KOPT-K1 (cell line): Measurements from ENCODE around the gene MACROD1.

Experiments
- H3K27ac ChIP-seq: fragments of 200-600 bp; sonication (generic); 2 replicates; pipeline ENCODE4 v1.5.1; 2016; ENCODE audit warnings: antibody characterized with exemption, mild to moderate bottlenecking, low read depth, low read length; ENCODE audit not compliant: poor library complexity, severe bottlenecking
- H3K36me3 ChIP-seq: fragments of 200-600 bp; sonication (generic); 2 replicates; pipeline ENCODE4 v1.5.1; 2017; ENCODE audit warnings: antibody characterized with exemption, mild to moderate bottlenecking, low read length, moderate library complexity; ENCODE audit not compliant: insufficient read depth
- H3K9me3 ChIP-seq: fragments of 200-600 bp; sonication (generic); 2 replicates; pipeline ENCODE4 v1.5.1; 2017; ENCODE audit warnings: antibody characterized with exemption, low read length, mild to moderate bottlenecking; ENCODE audit not compliant: insufficient read depth, poor library complexity, severe bottlenecking

Gene MACROD1

DNA sequence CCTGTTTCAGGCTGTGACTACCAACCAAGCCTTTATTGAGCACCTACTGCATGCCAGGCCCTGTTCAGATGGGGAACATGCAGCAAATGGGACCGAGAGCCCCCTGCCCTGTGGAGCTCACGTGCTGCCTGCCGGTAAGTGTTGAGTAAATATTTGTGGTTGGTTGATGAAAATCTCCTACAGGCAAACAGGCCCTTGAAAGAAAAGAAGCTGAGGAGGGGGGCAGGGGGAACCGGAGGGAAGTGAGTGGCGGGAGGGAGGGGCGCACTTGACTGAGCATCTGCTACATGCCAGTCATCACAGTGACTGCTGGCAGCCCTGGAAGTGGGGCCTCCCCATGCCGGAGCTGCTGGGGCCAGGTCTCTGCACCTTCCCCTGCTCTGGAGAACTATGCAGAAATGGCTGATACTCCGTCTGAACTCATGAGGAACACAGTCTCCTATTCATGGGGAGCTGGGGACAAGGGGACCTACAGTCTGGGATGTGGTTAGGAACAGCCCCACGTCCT, 34.2 kb downstream of the MACROD1 start:
- H3K27ac ChIP-seq: no peak overlapping the region
- no peaks in the 10 kb centered on the region for H3K9me3 ChIP-seq
- H3K36me3 ChIP-seq: no peaks in the 10 kb centered on the region

DNA sequence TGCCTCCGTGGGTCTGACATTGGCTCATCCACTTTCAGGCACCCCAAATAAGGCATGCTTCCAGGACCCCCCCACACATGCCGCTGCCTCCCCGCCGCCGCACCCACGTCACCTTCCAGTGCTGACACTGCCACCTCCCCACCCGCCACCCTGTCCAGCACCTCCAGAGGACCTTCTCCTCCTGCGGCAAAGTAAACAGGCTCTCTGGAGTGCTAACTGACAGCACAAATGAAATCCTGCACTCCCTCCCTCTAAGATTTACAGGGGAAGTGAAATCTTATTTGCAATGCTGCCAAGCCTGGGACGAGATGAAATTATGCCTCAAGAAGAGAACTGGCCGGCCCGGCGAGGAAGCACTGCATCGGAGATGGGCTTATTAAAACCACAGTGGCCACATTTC, 35.3 kb downstream of the MACROD1 start:
- H3K36me3 ChIP-seq: no peaks in the 10 kb centered on the region
- no peaks in the 10 kb centered on the region for H3K9me3 ChIP-seq
- no peak overlapping the region for H3K27ac ChIP-seq

DNA sequence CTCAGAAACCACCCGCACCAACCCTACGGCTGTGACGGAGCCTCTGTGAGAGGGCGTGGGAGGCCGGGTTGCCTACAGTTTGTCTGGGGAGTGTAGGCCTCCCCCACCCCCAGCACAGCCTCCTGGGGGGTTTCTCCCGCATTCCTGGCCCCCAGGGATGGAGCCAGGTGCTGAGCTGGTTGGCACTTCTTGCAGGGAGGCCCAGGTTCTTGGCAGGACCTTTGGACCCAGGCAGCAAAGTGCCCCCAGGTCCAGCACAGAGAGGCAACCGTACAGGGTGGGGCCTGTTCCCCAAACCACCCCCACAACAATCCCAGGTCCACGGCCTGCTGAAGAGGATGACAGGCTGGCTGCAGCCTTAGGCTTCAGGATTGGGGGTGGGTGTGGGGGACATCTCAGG, 36.5 kb downstream of the MACROD1 start:
- no peaks in the 10 kb centered on the region for H3K9me3 ChIP-seq
- no peak overlapping the region for H3K27ac ChIP-seq
- no peaks in the 10 kb centered on the region for H3K36me3 ChIP-seq

DNA sequence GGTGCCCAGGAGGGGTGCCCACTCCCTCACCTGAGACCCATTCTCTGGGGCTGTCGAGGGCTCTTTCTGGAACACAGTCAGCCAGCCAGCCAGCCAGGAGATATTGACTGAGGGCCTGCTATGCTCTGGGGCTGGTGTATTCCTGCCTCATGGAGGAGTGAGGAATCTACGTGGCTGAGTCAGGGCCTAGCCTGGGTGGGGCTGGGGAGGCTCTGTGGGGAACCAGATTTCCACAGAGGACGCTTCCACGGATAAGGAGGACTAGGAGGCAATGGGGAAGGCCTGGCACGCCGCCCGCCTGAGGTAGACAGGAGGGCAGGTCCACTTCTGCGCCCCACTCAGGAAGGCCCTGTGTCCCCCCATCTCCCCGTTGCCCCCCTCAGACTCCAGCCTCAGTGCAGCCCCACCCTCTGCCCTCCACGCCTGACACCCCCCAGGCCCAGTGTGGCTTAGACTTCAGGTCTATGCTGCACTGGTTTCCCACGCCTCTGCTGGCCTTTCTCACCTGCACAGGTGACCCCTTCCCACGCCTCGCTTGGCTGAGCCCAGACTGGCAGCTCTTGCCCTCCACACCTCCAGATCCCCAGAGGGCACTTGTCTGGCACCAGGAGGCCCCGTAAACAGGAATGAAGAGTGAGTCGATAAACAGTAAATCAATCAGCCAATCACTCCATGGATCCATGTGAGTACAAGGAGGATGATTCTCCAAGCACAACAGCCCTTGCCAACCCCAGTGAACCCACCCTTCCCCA, 37.5 kb downstream of the MACROD1 start:
- H3K9me3 ChIP-seq: no peaks in the 10 kb centered on the region
- no peaks in the 10 kb centered on the region for H3K36me3 ChIP-seq
- no peak overlapping the region for H3K27ac ChIP-seq

DNA sequence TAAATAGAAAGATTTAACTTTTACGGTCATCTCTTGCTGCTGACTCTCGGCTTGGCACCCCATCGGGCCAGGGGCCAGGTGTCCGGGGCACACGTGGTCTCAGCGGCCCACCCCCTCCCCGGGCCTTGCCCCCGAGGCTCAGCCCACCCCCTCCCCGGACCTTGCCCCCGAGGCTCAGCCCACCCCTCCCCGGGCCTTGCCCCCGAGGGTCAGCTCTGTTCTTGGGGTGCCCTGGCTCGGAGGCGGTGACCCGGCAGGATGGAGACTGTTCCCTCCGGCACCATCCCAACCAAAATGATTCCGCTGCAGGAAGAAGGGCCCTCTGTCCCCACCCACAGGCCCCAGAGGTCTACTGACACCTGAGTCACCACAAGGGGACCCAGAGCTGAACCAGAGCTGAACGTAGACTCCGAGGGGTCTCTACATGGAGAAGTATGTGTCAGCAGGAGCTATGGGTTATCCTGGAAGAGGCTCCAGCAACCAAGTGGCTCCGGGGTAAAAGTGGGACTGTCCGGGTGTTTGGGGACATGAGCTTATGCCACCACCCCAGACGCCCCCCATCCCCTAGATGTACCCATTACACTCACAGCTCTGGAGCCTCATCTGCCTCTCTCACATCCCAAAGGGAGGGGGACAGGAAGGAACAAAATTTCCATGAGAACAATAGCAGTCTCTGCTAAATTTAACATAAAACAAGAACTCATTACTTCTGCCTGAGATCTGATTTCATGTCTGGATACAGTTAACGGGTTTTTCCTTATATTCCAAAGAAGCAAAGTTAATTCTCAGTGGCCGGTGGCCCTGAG, 38.4 kb downstream of the MACROD1 start:
- Histone ChIP-seq H3K9me3 (no peaks in the 10 kb centered on the region), H3K27ac (no peak overlapping the region), H3K36me3 (no peaks in the 10 kb centered on the region)

DNA sequence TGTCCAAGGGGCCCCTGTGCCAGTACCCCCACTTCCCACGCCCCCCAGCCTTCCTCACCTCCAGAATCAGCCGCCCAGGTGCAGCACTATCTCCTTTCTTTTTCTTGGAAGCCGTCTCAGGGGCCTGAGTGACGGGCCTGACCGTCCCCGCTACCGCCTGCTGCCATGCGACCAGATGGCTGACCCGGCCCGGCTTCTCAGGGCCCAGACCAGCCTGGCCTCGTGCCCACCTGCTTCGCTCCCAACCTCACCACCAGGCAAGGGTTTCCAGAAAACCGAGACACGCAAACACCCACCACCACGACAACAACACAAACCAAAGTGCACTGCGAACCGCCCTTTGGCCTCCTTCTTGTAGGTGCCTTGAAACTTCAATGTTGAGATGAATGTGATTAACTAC, 39.1 kb downstream of the MACROD1 start:
- H3K36me3 ChIP-seq: no peaks in the 10 kb centered on the region
- H3K9me3 ChIP-seq: no peaks in the 10 kb centered on the region
- H3K27ac ChIP-seq: no peak overlapping the region

DNA sequence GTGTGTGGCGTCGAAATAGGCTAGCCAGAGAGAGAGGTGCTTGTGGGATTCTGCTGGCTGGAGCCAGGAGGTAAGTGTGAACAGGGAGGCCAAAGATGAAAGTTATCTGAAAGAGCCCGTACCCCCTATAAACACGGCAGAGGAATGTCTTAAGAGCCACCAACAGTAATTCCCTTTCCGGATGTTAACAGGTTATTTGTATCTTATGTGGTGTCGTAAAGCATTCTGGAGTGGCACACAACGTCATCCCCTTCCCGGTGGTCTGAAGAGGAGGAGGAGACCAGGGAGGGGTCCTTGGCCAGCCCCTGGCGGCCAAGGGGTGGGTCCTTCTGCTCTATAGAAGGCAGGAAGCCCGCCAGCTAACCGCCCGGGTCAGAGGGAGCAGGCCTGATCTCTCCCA, 39.5 kb downstream of the MACROD1 start:
- H3K9me3 ChIP-seq: no peaks in the 10 kb centered on the region
- H3K27ac ChIP-seq: no peak overlapping the region
- no peaks in the 10 kb centered on the region for H3K36me3 ChIP-seq

DNA sequence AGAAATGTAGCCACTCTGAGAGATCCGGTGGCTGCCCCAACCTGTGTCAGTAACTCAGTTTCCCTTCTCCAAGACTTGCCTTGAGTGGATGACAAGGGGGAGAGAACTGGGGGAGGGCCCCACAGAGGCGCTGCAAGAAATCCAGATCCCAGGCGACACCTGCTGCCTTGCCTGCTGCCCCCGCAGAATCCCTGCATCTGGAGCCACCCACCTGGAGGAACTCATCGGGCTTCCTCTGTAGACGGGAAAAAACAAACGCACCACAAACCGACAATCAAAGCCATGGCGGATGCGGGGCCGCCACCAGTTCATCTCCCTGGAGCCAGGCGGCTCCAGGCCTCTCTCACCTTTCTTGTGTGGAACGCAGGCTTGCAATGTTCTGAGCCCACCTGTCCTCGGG, 40.2 kb downstream of the MACROD1 start:
- Histone ChIP-seq H3K9me3 (no peaks in the 10 kb centered on the region), H3K36me3 (no peaks in the 10 kb centered on the region), H3K27ac (no peak overlapping the region)

DNA sequence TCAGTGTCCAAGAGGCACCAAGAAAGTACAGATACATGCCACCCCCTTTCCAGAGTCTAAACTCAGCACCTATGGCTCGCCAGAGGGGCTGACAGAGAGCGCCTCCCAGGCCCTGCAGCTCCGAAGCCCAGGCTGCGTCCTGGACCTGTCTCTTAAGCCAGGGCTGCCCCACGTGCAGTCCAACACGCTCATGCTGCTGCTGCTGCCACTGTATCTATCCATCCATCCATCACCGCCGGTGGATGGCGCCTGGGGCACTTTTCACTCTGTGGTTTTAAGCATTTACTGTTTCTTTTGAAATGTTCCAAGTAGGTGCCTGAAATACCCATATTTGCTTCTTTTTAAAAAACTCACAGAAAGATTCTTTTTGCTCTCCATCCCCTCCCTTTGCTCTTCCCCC, 41.8 kb downstream of the MACROD1 start:
- no peaks in the 10 kb centered on the region for H3K9me3 ChIP-seq
- H3K36me3 ChIP-seq: no peaks in the 10 kb centered on the region
- no peak overlapping the region for H3K27ac ChIP-seq

DNA sequence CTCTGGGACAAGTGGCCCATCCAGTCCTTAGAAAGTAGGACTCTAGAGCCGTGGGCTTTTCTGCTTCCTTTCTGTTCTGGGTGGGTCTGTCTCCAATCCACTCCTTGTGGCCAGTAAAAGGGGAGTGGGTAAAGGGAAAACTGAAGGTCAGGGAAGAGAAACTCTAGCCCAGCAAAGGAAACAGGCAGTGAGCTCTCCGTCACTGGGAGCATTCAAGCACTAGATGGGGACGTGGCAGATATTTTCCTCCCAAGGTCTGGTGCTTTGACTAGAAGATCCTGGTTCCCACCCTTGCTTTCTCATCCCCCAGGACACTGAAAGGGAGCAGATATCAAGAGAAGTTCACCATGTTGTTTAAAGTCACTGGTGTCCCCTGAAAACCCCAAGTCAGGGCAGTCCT, 42.2 kb downstream of the MACROD1 start:
- H3K9me3 ChIP-seq: no peaks in the 10 kb centered on the region
- H3K27ac ChIP-seq: no peak overlapping the region
- H3K36me3 ChIP-seq: no peaks in the 10 kb centered on the region

DNA sequence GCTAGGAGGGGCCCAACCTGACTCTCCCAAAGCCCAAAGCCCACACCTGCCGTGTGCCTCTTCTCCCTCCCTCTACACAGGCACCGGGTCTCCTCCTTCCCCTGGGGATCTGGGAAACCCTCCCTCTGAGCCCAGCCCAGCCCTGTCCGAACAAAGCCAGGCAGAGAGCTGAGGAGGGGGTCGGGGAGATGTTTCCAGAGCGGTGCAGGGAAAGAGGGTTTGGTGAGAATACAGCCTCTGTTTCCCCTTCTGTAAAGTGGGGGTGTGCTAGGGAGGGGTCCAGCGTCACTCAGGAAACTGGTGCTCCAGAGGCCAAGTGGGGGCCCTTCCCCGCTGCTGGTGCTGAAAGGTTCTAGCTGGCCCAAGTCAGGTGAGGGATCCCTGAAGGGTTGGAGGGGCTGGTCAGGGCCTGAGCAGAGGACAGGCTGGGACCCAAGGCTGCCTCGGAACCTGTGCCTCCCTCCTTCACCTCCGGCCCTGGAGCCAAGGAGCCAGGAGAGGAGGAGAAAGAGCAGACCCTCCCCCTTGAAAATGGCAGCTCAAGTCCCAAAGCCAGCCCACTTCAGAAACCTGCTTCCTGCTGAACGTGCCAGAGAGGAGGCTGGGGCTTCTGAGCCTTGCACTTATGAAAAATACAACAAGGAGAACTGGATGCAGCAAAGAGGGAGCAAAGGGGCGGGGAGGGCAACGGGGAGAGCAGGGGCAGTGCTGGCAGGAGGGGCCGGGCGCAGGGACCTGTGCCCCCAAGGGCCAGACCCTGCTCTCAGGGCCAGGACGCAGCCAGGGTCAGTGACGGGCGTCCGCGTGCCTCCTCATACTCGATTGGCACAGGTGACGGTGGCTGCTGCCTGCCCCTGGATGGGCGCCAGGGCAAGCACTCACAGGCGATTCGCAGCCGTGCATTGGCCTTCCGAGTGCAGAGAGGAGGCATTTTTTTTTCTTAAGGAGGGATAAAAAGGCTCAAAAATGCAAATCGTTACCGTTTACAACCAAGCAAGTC, 43.2 kb downstream of the MACROD1 start:
- Histone ChIP-seq H3K36me3 (no peaks in the 10 kb centered on the region), H3K27ac (no peak overlapping the region), H3K9me3 (no peaks in the 10 kb centered on the region)

DNA sequence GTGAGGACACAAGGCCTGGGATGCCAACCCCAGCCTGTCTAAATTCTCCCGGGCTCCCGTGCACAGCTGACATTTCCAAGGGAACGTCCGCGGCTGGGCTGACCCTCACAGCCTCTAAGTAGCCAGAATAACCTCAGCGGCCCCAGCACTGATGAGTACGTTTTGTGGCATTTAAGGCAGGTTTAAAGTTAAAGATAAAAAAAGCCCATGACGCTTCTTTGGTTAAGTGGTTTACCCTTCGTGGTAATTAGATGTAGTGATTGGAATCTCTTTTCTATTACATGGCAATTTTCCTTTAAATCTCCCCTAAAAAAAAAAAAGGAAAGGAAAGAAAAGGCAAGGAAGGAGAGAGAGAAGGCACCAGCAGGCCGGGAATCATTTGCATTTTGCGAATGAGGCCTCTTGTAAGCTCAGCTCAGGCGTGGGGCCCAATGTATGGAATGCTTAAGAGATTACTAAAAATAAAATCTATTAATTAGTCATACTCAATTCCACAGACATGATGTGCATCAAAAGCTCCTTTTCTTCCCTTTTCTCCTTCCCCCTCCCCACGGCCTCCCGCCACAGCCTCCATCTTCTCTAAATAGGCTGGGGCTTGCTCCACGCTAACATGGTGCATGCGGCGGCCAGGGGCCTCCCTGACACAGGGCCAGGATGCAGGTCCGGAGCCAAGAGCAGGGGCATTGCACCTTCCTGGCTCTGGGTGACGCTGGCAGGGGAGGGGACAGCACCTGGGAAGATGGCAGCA, 44.1 kb downstream of the MACROD1 start:
- H3K9me3 ChIP-seq: no peaks in the 10 kb centered on the region

DNA sequence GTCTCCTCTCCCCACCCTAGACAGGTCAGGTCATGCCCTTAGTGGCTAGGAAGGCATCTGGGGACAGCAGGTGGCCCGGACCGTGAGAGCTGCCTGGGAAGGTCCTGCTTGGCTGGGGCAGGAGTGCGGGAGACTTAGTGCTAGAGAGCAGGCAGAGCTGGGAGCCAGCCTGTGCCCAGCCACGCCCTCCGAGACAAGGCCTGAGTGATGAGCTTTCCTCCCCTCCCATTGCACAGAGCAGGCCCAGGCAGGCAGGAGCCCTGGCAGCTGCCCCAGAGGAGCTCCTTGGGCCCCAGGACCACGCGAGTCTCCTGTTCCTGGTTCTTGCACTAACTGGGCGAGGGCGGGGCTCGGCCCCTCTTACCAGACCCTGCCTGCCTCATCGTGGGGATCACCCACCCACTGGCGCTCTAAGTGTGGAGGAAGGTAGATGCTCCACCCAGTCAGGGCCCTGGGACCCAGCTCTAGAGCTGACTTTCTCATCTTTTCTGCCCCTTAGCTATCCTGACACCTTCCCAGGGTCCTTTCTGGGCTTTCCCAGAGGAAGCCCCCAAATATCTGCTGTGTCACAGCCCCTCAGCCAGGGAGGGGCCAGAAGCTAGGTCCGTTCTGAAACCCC, 44.9 kb downstream of the MACROD1 start:
- H3K9me3 ChIP-seq: no peaks in the 10 kb centered on the region
- H3K27ac ChIP-seq: no peak overlapping the region
- H3K36me3 ChIP-seq: no peaks in the 10 kb centered on the region

More for the DNA sequence above, 44.1 kb downstream of the MACROD1 start:
- no peaks in the 10 kb centered on the region for H3K36me3 ChIP-seq
- H3K27ac ChIP-seq: no peak overlapping the region

DNA sequence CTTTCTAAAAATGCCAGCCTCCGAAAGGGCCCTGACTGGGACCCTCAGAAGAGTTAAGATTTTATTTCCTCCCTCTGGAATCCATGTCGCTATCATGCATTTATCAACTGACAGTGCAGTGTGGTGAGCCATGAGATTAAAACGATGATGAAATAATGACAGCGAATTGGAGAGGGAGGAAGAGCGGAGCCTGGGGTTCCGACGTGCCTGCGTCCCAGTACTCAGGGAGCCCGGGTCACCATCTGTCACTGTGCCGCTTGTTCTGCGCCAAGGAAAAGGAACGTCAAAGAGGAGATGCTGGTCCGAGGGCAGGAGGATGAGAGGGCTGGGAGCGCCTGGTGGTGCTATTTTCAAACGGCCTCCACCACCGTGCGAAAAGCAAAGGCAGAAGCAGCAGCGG, 46.2 kb downstream of the MACROD1 start:
- Histone ChIP-seq H3K36me3 (no peaks in the 10 kb centered on the region), H3K27ac (no peak overlapping the region)

More for the DNA sequence above, 46.2 kb downstream of the MACROD1 start:
- no peaks in the 10 kb centered on the region for H3K9me3 ChIP-seq
